ENCODE data around the gene ARFRP1.
A peak's percentile ranks its signal among the peaks of the same experiment; 100 is the strongest.

The ARFRP1 gene, protein sequence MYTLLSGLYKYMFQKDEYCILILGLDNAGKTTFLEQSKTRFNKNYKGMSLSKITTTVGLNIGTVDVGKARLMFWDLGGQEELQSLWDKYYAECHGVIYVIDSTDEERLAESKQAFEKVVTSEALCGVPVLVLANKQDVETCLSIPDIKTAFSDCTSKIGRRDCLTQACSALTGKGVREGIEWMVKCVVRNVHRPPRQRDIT

DNA sequence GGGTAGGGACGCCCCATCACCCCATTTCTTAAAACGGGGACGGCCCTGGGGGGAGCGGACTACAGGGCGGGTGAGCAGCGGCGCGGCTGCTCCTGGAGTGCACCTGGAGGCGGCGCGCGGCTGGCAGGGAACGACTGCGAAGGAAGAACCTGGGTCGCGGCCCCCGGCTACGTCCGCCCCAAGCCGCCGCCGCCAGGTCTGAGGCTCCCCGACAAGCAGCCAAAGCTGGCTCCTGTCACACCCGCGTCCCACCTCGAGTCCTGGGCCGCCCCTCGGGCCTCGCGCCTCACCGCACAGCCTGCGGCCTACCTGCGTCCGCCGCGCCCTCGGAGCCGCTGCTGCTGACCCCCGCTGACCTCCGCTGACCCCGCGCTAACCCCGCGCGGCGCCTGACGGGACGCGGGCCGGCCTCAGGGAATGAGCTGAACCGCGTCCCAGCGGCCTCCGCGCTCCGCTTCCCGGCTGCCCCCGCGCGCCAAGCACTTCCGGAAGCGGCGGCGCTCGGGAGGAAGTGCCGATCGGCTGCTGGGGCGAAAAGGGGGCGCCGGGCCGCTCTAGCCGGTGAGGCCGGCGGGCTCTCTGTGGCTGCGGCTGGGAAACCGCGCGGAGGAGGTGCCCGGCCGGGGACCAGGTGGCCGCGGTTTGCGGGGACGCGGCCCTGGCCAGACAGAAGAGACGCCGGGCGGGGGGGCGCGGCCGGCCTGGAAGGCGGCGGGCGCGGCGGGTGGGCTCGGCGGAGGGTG is at the start of gene ARFRP1, which contains the start of gene ZGPAT:
Gene ARFRP1, minus strand, starts transcription at position 419 of the 743 bp plus-strand sequence. CDS start 885 bp downstream, outside the sequence.
Gene ZGPAT, plus strand, starts transcription at position 482 of the 743 bp plus-strand sequence. CDS start 542 bp downstream, outside the sequence.
- DNase-seq (ENCODE audit: low spot score): peak; percentile 88

DNA sequence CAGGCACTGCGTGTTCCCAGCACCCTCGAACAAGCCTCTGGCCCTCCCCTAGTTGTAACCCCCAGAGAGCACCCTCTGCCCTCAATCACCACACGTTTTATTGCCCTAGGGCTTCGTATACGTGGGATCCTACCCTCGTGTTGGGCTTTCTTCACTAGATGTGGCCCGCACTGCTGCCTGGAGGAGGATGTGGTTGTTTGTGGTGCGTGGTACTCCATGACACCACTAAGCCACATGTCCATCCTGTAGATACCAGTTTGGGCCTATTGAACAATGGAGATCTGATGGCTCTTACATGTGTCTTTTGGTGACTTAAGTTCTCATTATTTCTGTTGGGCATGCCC is 48.8 kb upstream of the ARFRP1 start:
- no peak for DNase-seq (ENCODE audit: low spot score)

DNA sequence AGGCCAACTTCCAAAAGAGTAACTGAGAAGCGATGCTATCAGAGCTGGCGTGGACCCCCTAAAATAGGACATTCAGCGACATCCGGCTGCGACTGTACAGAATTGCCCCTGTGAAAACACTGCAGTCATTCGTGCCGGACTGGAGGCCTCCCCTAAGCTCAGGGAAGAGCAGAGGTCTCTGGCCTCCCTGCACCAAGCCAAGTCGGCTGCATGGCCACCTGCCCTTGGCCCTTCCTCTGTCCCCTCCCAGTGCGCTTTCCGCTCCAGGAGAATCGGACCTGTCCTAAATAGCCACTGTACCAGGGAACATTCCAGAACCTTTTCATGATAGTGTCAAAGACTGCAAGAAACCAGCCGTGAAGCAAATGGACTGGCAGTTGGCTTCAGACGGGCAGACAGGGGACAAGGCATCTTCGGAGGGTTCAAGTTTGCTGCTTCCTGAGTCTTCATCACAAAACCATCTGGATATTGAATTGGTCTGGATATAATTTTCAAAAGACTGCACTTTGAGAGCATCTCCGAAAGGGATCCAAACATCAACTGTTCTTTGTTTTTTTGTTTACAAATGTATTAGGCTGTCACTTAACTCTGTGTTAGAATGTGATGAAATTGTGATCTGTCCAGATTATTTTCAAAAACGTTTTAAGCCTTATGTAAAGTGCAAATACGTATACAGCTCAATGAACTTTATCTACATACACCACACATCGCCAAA is 48.3 kb upstream of the ARFRP1 start:
- no peak for DNase-seq (ENCODE audit: low spot score)

DNA sequence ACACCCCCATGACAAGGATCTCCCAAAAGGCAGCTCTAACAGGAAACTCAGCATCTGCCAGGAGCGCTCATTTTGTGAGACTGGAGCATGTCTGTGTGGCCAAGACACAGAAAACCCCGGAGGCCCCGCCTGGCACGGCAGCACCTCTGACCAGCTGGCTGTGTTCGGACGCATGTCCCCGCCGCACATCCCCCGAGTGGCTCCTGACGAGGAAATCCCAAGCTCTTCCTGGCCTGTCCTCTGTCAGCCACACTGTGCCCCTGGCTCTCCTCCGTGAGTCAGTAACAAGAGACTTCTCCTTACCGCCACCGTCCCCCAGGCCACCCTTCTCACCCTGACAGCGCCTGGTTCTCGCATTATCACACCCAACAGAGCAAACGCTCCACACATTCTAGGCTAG is 46.2 kb upstream of the ARFRP1 start:
- DNase-seq (ENCODE audit: low spot score): no peak

DNA sequence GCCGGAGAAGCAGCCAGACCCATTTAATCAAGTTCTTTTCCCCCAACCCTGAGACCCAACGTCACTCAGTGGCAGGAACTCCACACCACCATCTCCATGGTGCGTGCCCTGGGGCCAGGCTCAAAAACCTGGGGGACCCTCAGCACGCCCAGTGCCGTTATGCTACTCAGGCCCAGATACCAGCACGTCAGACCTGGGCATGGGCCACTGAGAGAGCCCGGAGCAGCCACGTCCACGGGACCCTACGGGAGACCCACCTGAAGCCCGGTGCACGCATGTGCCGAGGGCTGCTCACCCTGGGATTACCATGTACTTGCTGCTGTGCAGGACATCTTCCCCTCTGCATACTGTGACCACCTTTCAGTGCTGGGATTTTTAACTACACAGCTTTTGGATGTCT is 45.6 kb upstream of the ARFRP1 start:
- DNase-seq (ENCODE audit: low spot score): no peak

DNA sequence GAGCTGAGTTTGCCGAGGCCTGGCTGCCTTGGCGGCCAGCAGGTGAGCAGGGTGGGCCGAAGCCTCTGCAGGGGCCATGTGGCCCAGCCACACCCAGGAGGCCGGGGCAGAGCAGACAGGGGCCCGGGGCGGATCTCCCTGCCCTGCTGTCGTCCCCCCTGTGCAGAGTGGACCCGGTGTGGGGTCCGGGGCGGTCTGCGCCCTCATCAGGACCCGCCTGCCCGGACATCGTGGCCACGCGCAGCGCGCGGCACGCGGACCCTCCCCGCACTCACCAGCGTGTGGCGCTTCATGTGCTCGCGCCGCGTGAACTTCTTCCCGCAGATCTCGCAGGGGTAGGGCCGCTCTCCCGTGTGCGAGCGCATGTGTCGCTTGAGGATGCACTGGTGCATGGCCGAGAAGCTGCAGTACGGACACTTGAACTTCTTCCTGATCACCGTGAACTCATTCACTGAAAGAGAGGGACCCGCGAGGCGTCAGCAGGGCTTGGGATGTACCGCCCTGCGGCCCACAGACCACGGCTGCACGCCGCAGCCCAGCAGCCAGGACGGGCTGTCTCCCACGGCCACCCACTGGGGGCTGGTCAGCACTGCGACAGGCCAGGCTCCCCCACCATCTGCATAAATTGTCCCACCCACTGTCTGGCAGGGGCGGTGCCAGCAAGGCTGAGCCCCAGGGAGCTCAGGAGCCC is 44.8 kb upstream of the ARFRP1 start:
- DNase-seq (ENCODE audit: low spot score): no peak

DNA sequence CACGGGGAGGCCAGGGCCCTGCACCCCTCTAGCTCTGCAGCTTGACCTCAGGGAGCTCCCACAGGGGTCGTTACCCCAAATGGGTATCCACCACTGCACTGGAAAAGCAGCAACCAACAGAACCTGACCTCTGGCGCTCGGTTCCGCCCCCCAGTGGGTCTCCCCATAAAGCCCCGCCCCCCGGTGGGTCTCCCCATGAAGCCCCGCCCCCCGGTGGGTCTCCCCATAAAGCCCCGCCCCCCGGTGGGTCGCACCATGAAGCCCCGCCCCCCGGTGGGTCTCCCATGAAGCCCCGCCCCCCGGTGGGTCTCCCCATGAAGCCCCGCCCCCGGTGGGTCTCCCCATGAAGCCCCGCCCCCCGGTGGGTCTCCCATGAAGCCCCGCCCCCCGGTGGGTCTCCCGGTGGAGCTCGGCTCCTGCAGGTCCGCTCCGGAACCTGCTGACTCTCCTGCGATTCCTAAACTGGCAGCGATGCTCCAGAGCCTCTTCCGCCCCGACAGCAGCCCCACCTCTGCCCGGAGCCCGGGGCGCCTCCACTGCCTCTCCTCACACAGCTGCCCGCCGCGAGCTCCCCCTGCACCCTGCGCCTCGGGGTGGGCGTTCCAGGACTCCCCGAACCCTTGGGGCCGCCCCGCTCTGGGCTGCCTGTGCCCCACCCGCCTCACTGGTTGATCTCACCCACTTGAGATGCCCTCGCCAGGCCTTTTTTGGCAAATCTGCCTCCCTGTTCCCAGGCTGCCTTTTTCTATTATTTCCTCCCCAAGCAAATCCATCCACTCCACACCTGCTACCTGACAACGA is 43.9 kb upstream of the ARFRP1 start:
- no peak for DNase-seq (ENCODE audit: low spot score)

DNA sequence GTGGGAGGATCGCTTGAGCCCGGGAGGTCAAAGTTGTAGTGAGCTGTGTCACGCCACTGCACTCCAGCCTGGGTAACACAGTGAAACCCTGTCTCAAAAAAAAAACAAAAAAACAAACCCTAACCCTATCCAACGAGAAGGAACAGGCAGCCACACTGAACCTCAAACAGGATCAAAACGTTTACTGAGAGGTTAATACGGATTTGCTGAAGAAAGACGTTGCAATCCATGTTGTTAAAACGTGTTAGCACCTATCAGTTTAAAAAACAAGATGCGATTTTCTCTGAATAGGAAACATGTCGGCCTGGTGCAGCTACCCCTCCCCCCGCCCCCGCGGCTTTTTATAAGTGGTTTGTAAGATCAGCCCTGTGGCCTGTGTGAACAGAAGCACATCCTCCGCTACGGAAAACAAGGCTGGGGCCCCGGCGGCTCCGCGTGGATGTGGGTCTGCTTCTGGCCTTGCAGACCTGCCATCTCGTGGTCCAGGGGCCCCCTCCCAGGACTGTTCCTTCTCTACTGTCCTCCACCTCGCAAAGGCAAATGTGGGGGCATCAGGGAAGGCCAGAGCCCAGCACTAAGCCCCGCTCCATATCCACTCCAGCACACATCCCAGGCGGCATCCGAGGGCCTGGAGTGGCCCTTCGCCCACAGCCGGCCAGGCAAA is 43.2 kb upstream of the ARFRP1 start:
- DNase-seq (ENCODE audit: low spot score): no peak

DNA sequence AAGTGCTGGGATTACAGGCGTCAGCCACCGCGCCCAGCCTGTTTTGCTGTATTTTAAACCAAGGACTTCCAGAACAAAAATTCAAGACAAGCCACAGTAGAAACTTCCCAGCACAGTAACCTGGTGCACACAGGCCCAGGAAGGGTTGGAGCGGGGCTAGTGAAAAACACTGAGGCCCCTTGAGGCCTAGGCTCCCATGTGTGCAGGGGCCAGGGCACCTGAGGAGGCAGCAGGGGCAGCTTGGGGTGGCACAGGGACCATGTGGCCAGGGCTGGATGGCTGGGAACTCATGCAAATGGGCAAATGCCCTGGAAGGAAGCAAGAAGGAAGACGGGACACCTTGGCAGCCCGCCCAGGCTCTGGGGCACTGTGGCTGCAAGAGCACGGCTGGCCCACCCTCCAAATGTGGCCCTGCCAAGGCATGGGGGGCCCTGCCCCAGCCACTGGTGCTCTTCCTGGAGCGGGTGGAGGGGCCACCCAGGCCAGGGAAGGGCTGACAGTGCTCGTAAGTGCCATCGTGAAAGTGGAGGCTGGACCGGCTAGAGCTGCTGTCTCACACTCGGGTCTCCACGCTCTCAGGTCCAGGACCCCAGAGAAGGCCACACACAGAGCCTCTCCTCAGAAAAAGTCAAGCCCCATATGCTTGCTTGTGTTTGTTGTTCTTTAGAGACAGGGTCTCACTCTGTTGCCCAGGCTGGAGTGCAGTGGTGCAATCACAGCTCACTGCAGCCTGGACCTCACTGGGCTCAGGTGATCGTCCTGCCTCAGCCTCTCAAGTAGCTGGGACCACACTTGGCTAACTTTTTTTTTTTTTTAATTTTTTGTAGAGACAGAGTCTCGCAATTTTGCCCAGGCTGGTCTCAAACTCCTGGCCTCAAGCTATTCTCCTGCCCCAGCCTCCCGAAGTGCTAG is 42.1 kb upstream of the ARFRP1 start:
- DNase-seq (ENCODE audit: low spot score): peak; percentile 36

DNA sequence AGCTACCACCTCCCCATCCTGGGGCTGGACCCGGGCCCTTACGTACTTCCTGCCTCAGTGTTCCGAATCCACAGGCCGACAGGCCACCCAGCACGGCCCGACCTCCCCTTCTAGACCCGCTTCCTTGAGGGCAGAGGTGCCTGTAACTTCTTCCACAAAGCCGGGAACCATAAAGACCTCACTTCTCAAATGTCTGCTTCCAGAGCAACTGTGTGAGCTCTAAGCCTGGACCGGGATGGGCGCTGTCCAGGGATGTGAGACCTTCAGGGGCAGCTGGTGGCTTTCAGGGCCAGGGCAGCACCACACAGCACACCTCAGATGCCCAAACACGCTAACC is 41.1 kb upstream of the ARFRP1 start:
- DNase-seq (ENCODE audit: low spot score): no peak

DNA sequence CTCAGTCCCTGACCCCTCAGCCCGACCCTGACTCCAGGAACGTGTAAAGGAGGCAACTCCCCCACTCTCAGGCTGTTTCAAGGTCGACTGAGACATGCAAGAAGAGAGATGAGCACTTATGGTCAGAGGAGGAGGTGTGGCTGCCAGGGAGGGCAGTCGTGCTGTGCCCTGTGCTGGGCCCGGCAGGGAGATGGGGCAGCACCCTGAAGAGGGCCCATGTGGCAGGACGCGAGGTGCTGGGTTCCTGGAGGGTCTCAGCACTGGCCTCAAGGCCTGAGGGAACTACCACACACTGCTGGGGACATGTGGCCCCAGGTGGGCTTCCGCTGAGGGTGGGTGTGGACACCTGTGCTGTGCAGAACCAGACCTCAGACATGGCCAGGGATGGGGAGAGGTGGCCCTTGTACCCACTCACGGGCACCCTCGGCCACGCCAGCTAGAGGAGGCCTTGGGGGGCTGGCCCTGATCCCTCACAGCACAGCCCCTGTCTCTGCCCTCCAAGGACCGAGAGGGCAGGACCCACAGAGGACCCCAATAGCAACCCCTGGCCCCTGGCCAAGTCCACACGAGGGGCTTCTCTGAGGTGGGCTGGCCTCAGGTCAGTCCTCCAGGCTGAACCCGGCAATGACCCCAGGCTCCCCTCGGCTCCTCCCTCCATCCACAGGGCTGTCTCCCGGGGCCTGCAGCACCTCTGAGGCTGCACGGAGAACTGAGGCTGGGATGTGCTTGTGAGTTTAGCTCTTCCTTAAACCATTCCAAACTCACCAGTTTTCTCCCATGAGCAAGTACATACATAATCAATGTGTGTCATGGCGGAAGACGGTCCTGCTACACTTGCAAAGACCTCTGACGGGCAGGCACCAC is 40.5 kb upstream of the ARFRP1 start:
- no peak for DNase-seq (ENCODE audit: low spot score)

DNA sequence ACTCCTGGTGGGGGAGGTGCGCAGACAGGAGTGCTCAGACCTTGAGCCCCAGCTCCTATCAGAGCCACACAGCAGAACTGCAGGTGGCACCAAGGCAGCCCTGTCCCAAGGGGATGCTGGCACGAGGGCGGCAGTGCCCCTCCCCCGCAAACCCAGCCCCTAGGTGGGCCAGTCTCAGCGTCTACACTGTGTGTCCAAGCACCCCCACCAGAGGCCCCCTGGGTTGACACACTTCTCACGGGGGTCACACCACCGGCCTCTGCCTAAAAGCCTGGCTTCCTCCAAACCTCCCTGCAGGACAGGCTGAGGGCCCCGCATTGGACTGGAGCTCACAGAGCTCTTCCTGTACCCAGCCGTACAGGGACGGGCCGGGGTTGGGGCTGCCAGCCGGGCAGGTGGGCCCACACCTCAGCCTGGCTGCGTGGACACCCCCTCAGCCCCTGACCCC is 39.9 kb upstream of the ARFRP1 start:
- no peak for DNase-seq (ENCODE audit: low spot score)

DNA sequence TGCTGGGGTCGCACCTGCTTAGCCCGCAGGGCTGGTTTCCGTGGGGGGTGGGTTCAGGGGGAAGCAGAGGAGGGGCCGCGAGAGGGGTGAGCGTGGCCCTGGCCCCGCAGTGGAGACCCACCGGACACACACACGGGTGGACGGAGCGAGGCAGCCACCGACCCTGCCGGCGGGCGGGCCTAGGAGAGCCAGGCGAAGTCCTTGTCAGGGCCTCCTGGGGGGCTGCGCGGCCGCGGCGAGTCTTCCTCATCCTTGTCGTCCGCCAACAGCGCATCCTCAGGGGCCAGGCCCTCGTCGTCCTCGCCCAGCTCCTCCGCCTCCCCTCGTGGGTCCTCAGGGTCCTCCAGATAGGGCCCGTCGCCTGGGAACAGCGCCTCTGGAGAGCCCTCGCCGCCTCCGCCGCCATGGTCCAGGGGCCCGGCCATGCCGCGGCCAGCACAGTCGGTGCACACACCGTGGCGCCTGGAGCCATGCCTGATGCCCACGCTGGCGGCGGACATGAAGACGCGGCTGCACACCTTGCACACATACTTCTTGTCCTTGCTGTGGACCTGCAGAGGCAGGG is 39.1 kb upstream of the ARFRP1 start:
- peak; percentile 1 for DNase-seq (ENCODE audit: low spot score)

DNA sequence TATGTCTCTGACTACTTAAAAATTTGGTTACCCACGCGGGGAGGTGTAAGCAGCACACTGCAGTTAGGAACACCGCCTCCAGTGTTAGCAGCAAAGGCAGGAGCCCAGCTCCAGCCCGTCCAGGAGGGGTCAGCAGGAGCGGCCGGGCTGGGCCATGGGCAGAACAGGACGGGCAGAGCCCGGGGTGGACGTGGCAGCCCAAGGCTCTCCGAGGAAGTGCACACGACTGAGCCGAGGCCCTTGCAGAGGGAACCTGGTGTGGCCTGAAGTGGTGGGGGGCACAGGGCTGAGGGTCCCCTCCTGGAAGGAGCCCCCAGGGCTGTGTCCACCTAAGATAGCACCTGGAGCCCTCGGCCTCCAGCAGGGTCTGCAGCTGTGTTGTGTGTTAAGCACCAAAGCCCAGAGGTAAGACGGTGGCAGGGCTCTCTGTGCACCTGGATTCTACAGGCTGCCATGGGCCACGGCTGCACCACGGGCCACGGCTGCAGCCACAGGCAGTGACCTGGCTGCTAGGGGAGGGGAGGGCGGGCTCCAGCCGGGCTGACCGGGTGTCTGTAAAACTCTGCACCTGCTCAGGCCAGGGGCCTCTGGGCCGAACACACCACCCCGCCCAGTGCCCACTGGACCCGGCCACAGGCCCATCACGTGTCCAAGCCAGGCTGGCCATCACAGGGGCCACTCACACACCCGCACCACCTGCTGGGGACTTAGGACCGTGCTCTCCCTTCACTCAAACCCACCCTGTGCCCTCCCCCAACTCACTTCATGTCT is 38.4 kb upstream of the ARFRP1 start:
- peak; percentile 1 for DNase-seq (ENCODE audit: low spot score)

DNA sequence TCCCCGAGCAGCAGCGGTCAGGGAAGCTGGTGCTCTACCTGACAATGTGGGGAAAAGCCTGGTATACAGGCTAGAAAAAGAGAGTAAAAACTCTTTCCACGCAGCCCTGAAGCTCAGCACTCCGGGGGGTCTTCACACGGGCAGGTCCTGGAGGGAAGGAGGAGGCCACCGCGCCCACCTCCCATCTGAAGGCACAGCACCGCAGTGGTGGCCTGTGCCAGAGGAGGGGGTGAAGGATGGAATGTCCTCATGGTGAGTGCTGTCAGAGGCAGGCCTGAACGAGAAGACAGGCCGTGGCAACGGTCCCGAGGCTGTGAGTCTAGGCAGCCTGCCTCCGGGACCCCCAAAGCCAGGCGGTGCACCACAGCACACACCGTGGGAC is 37.6 kb upstream of the ARFRP1 start:
- no peak for DNase-seq (ENCODE audit: low spot score)

DNA sequence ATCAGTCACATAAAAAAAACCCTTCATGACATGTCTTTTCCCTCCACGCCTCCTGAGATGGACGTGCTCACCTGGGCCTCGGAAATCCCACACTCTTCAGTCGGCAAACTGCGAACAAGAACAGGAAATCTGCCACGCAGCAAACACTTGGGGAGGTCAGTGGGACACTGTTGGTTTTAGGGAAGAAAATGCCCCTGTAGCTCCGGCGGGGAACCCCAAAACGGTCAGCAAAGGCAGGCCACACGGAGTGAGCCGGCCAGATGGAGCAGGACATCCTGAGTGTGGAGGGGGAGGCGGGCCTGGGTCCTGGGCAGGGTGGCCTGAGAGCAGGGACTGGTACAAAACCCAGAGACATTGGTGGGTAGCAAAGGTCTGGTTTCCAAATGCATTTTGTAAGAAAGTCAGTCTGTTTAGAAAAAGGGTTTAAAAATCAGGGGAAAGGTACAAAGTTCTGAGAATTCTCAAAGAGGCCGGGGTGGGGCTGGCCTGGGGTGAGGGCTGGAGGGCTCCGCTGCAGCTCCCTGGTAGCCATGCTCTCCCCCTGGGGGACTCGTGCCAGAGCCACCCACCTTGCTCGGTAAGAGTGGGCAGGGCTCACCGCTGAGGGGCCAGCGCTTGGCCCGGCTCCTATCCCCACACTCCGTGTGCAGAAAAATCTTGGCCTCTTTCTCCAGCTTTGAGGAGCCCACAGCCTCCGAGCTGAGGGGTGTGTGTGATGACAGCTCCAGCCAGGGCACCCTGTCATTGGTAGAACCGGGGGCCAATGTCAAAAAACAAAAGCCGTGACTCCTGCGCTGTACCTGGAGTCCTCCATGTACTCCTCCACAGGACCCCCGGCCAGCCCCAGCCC is 37.0 kb upstream of the ARFRP1 start:
- no peak for DNase-seq (ENCODE audit: low spot score)

DNA sequence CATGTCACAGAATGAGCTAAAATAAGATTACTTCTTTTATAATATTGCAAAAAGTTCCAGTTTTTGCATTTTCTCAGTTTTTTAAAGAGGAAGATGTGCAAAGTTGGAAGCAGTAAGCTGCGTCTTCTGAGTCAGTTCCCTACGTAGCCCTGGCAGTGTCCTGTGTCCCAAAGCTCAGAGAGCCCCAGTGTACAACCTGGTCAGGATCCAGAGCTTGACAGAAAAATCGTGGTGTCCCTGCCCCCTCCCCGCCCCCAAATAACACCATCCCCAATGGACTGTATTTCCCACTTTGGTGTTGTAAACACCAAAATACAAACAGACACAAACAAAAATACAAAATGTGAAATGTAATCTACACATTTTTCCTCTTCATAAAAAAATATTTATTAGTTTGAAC is 36.4 kb upstream of the ARFRP1 start:
- no peak for DNase-seq (ENCODE audit: low spot score)
